ENCODE data around the gene PLD4.

PLD4 gene

DNA sequence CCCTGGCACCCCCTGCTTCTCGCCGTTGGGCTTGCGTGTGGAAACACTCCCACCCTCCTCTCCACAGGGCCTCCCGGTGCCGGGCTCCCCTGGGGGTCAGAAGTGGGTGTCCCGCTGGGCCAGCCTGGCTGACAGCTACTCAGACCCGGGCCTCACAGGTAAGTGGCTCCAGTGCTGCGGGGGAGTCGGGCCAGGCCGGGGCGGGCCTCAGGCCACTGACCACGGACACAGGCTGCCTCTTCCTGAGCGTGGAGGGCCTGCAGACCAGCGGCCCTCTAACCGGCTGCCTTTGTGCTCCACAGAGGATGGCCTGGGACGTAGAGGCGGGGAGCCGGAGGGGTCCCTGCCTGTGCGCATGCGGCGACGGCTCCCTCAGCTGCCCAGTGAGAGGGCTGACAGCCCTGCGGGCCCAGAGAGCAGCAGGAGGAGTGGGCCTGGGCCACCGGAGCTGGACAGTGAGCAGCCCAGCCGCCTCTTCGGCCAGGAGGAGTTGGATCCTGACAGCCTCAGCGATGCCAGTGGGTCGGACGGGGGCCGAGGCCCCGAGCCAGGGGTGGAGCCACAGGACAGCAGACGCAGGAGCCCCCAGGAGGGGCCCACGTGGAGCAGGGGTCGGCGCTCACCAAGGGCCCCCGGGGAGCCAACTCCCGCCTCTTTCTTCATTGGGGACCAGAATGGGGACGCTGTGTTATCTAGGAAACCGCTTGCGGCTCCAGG lies 38.5 kb upstream of the PLD4 start:
- TF ChIP-seq EZH2phosphoT487 (IDR thresholded peaks at IDR 0.05; ENCODE audit: borderline replicate concordance) = no peak
- TF ChIP-seq, protein P1, sequence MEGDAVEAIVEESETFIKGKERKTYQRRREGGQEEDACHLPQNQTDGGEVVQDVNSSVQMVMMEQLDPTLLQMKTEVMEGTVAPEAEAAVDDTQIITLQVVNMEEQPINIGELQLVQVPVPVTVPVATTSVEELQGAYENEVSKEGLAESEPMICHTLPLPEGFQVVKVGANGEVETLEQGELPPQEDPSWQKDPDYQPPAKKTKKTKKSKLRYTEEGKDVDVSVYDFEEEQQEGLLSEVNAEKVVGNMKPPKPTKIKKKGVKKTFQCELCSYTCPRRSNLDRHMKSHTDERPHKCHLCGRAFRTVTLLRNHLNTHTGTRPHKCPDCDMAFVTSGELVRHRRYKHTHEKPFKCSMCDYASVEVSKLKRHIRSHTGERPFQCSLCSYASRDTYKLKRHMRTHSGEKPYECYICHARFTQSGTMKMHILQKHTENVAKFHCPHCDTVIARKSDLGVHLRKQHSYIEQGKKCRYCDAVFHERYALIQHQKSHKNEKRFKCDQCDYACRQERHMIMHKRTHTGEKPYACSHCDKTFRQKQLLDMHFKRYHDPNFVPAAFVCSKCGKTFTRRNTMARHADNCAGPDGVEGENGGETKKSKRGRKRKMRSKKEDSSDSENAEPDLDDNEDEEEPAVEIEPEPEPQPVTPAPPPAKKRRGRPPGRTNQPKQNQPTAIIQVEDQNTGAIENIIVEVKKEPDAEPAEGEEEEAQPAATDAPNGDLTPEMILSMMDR (conservative IDR thresholded peaks at IDR 0.05; ENCODE audit: low read length) = no peak

DNA sequence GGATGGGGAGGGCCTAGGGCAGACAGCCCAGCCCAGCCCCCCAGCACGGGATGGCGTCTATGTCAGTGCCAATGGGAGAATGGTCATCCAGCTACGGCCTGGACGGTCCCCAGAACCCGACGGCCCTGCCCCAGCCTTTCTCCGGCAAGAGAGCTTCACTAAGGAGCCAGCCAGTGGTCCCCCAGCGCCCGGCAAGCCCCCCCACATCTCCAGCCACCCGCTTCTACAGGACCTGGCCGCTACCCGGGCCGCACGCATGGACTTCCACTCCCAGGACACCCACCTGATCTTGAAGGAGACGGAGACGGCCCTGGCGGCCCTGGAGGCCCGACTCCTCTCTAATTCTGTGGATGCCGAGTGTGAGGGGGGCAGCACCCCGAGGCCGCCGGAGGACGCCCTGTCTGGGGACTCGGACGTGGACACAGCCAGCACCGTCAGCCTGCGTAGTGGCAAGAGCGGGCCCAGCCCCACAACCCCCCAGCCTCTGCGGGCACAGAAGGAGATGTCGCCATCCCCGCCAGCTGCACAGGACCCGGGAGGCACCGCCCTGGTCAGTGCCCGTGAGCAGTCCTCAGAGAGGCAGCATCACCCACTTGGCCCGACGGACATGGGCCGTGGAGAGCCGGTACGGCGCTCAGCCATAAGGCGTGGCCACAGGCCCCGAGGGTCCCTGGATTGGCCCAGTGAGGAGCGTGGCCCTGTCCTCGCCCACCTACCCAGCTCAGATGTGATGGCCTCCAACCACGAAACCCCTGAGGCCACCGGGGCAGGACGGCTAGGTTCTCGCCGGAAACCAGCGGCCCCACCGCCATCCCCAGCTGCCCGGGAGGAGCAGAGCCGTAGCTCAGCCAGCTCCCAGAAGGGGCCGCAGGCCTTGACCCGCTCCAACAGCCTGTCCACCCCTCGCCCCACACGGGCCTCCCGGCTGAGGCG lies 37.7 kb upstream of the PLD4 start:
- TF ChIP-seq, protein P1 (conservative IDR thresholded peaks at IDR 0.05; ENCODE audit: low read length) = no peak
- no peak for TF ChIP-seq EZH2phosphoT487 (IDR thresholded peaks at IDR 0.05; ENCODE audit: borderline replicate concordance)
- H3K79me2 ChIP-seq (ENCODE audit: insufficient read depth, low read length) = no peaks in the 10 kb centered on the region
- no peak overlapping the region for H3K4me3 ChIP-seq (ENCODE audit: low read length, poor library complexity, severe bottlenecking)
- H3K4me2 ChIP-seq (ENCODE audit: low read depth, low read length, poor library complexity, severe bottlenecking) = no peak overlapping the region
- H3F3A ChIP-seq (ENCODE audit: low read depth) = no peaks in the 10 kb centered on the region
- no peaks in the 10 kb centered on the region for H3K36me3 ChIP-seq (ENCODE audit: insufficient read depth, low read length)
- no peak overlapping the region for H3K9ac ChIP-seq (ENCODE audit: low read depth, low read length, poor library complexity, severe bottlenecking)
- no peaks in the 10 kb centered on the region for H3K4me1 ChIP-seq (ENCODE audit: insufficient read depth, low read length, poor library complexity, severe bottlenecking)
- H3K27me3 ChIP-seq (ENCODE audit: insufficient read depth, low read length, poor library complexity, severe bottlenecking) = no peaks in the 10 kb centered on the region
- no peaks in the 10 kb centered on the region for H3K9me3 ChIP-seq (ENCODE audit: insufficient read depth, low read depth, low read length)
- no peak overlapping the region for H2AFZ ChIP-seq (ENCODE audit: low read length)
- no peaks in the 10 kb centered on the region for H3K9me2 ChIP-seq (replicated peaks; ENCODE audit: low read depth, low read length)
- no peaks in the 10 kb centered on the region for H4K20me1 ChIP-seq (ENCODE audit: insufficient read depth, low read length, poor library complexity, severe bottlenecking)

More for the DNA sequence above, 38.5 kb upstream of the PLD4 start:
- Histone ChIP-seq H3K27me3 (ENCODE audit: insufficient read depth, low read length, poor library complexity, severe bottlenecking) (no peaks in the 10 kb centered on the region), H3K9ac (ENCODE audit: low read depth, low read length, poor library complexity, severe bottlenecking) (no peak overlapping the region), H3K36me3 (ENCODE audit: insufficient read depth, low read length) (no peaks in the 10 kb centered on the region), H3K4me1 (ENCODE audit: insufficient read depth, low read length, poor library complexity, severe bottlenecking) (no peaks in the 10 kb centered on the region), H3K79me2 (ENCODE audit: insufficient read depth, low read length) (no peaks in the 10 kb centered on the region), H3K4me2 (ENCODE audit: low read depth, low read length, poor library complexity, severe bottlenecking) (no peak overlapping the region), H3K4me3 (ENCODE audit: low read length, poor library complexity, severe bottlenecking) (no peak overlapping the region), H4K20me1 (ENCODE audit: insufficient read depth, low read length, poor library complexity, severe bottlenecking) (no peaks in the 10 kb centered on the region), H3K9me3 (ENCODE audit: insufficient read depth, low read depth, low read length) (no peaks in the 10 kb centered on the region), H2AFZ (ENCODE audit: low read length) (no peak overlapping the region), H3F3A (ENCODE audit: low read depth) (no peaks in the 10 kb centered on the region), H3K9me2 (replicated peaks; ENCODE audit: low read depth, low read length) (no peaks in the 10 kb centered on the region)

DNA sequence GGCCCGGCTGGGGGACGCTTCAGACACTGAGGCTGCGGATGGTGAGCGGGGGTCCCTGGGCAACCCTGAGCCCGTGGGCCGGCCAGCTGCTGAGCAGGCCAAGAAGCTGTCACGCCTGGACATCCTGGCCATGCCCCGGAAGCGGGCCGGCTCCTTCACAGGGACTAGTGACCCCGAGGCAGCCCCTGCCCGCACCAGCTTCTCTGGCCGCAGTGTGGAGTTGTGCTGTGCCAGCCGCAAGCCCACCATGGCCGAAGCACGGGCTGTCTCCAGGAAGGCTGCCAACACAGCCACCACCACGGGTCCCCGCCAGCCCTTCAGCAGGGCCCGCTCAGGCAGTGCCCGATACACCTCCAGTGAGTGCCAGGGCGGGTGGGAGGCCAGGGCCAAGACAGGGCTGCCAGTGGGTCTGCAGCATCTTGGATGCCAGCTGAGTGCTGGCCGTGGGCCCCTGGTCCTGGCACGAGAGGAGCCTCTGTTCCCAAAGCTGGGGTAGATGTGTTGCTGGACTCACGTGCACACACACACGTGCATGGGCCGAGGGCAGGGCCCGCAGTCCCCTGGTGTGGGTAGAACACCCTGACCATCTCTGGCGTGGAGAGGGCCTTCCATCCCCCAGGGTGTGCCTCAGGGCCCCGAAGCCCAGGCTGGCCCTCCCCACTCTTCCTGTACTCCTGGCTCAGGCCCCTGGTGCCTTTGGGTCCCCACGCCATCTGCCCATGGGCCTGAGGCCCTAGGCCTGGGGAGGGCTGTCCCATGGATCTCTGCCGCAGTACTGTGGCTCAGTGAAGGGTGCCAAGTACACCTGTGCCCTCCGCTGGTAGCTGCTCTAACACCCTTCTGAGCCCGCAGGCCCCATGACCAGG lies 36.8 kb upstream of the PLD4 start:
- H3K4me2 ChIP-seq (ENCODE audit: low read depth, low read length, poor library complexity, severe bottlenecking) = no peak overlapping the region
- H3F3A ChIP-seq (ENCODE audit: low read depth) = no peaks in the 10 kb centered on the region
- TF ChIP-seq, protein P1 (conservative IDR thresholded peaks at IDR 0.05; ENCODE audit: low read length) = no peak
- TF ChIP-seq EZH2phosphoT487 (IDR thresholded peaks at IDR 0.05; ENCODE audit: borderline replicate concordance) = no peak
- no peaks in the 10 kb centered on the region for H3K9me2 ChIP-seq (replicated peaks; ENCODE audit: low read depth, low read length)
- no peaks in the 10 kb centered on the region for H3K4me1 ChIP-seq (ENCODE audit: insufficient read depth, low read length, poor library complexity, severe bottlenecking)
- H2AFZ ChIP-seq (ENCODE audit: low read length) = no peak overlapping the region
- H3K79me2 ChIP-seq (ENCODE audit: insufficient read depth, low read length) = no peaks in the 10 kb centered on the region
- H3K9ac ChIP-seq (ENCODE audit: low read depth, low read length, poor library complexity, severe bottlenecking) = no peak overlapping the region
- H3K36me3 ChIP-seq (ENCODE audit: insufficient read depth, low read length) = no peaks in the 10 kb centered on the region
- H3K4me3 ChIP-seq (ENCODE audit: low read length, poor library complexity, severe bottlenecking) = no peak overlapping the region
- no peaks in the 10 kb centered on the region for H3K9me3 ChIP-seq (ENCODE audit: insufficient read depth, low read depth, low read length)
- no peaks in the 10 kb centered on the region for H4K20me1 ChIP-seq (ENCODE audit: insufficient read depth, low read length, poor library complexity, severe bottlenecking)
- H3K27me3 ChIP-seq (ENCODE audit: insufficient read depth, low read length, poor library complexity, severe bottlenecking) = no peaks in the 10 kb centered on the region

All from Loucy (cell line).